GM23338 (cell line): ENCODE measurements around the gene MDM4. TPM values are rescaled to one million over a fixed set of nuclear protein-coding genes. Genes with fewer than 3 reads are reported as not detected.

Experiments
- ATAC-seq: fragments of 200-7000 bp; cut with Tn5 transposase; 3 replicates; pipeline ENCODE4 v1.9.1; 2020
- DNase-seq: peaks from one replicate; pipeline ENCODE4 v3.0.0-alpha.2; 2015; ENCODE audit warnings: low spot score
- H2AFZ ChIP-seq: fragments of 200-600 bp; sonication (generic); 2 replicates; pipeline ENCODE4 v1.8.0; 2016; ENCODE audit warnings: antibody characterized with exemption, mild to moderate bottlenecking, moderate library complexity
- H3F3A ChIP-seq: fragments of 200-600 bp; sonication (generic); replicated peaks from 2 replicates; pipeline ENCODE4 v1.8.0; 2017; ENCODE audit warnings: antibody characterized with exemption, mixed run types, low read depth
- H3K27ac ChIP-seq: fragments of 200-600 bp; sonication (generic); 2 replicates; pipeline ENCODE4 v1.6.1; 2016; ENCODE audit warnings: low read depth
- H3K27me3 ChIP-seq: fragments of 200-600 bp; sonication (generic); 2 replicates; pipeline ENCODE4 v1.8.0; 2016; ENCODE audit warnings: mild to moderate bottlenecking, mixed run types, moderate library complexity; ENCODE audit not compliant: insufficient read depth
- H3K36me3 ChIP-seq: fragments of 200-600 bp; sonication (generic); 2 replicates; pipeline ENCODE4 v1.8.0; 2016; ENCODE audit warnings: mild to moderate bottlenecking; ENCODE audit not compliant: insufficient read depth
- H3K4me1 ChIP-seq: fragments of 200-600 bp; sonication (generic); 2 replicates; pipeline ENCODE4 v1.8.0; 2016; ENCODE audit warnings: mild to moderate bottlenecking, moderate library complexity; ENCODE audit not compliant: insufficient read depth
- H3K4me2 ChIP-seq: fragments of 200-600 bp; sonication (generic); 2 replicates; pipeline ENCODE4 v1.7.1; 2017; ENCODE audit warnings: mixed run types
- H3K4me3 ChIP-seq: fragments of 200-600 bp; sonication (generic); 2 replicates; pipeline ENCODE4 v1.6.1; 2016; ENCODE audit warnings: mixed run types
- H3K79me2 ChIP-seq: fragments of 200-600 bp; sonication (generic); replicated peaks from 2 replicates; pipeline ENCODE4 v1.8.0; 2017; ENCODE audit warnings: mild to moderate bottlenecking; ENCODE audit not compliant: insufficient read depth
- H3K9me2 ChIP-seq: fragments of 200-600 bp; sonication (generic); 2 replicates; pipeline ENCODE4 v1.8.0; 2017; ENCODE audit not compliant: insufficient read depth
- H4K20me1 ChIP-seq: fragments of 200-600 bp; sonication (generic); replicated peaks from 2 replicates; pipeline ENCODE4 v1.8.0; 2017; ENCODE audit warnings: mild to moderate bottlenecking; ENCODE audit not compliant: insufficient read depth
- H3K27ac Mint-ChIP-seq: 2 replicates; pipeline ENCODE4 v1.8.0; 2020; ENCODE audit warnings: inconsistent platforms, mild to moderate bottlenecking, moderate library complexity, mixed read lengths
- H3K27me3 Mint-ChIP-seq: 3 replicates; pipeline ENCODE4 v1.8.0; 2022; ENCODE audit warnings: low read depth, mild to moderate bottlenecking, moderate library complexity, mixed read lengths, inconsistent platforms; ENCODE audit not compliant: insufficient read depth, poor library complexity
- H3K36me3 Mint-ChIP-seq: 3 replicates; pipeline ENCODE4 v1.8.0; 2021; ENCODE audit warnings: low read depth, mild to moderate bottlenecking, inconsistent platforms, moderate library complexity, mixed read lengths
- H3K4me1 Mint-ChIP-seq: 3 replicates; pipeline ENCODE4 v1.8.0; 2020; ENCODE audit warnings: mild to moderate bottlenecking, inconsistent platforms, mixed read lengths
- H3K4me3 Mint-ChIP-seq: 3 replicates; pipeline ENCODE4 v1.8.0; 2021; ENCODE audit warnings: moderate library complexity, mild to moderate bottlenecking, inconsistent platforms, mixed read lengths
- H3K9me3 Mint-ChIP-seq: 3 replicates; pipeline ENCODE4 v1.8.0; 2020; ENCODE audit warnings: moderate library complexity, mild to moderate bottlenecking, inconsistent platforms, mixed read lengths
- CREB1 ChIP-seq: fragments of 250-450 bp; sonication (Bioruptor Pico); IDR thresholded peaks from 2 replicates; pipeline ENCODE4 v1.5.0; 2020; ENCODE audit warnings: low read depth, mild to moderate bottlenecking, moderate library complexity
- EZH2 ChIP-seq: fragments of 200-600 bp; sonication (generic); IDR thresholded peaks from one replicate; pipeline ENCODE4 v1.8.0; 2017; ENCODE audit warnings: antibody characterized with exemption, mild to moderate bottlenecking, low read depth; ENCODE audit not compliant: unreplicated experiment
- EZH2phosphoT487 ChIP-seq: fragments of 200-600 bp; sonication (generic); IDR thresholded peaks from one replicate; pipeline ENCODE4 v1.8.1; 2018; ENCODE audit warnings: antibody characterized with exemption; ENCODE audit not compliant: unreplicated experiment
- JUNB ChIP-seq: IDR thresholded peaks from one replicate; pipeline ENCODE4 v1.6.1; 2016; ENCODE audit warnings: antibody characterized with exemption; ENCODE audit not compliant: unreplicated experiment
- NANOG ChIP-seq: IDR thresholded peaks from 2 replicates; pipeline ENCODE4 v1.6.1; 2016; ENCODE audit warnings: antibody characterized with exemption, borderline replicate concordance
- POLR2AphosphoS5 ChIP-seq: IDR thresholded peaks from 2 replicates; pipeline ENCODE4 v1.6.1; 2016; ENCODE audit warnings: antibody characterized with exemption, low read depth
- STAT1 ChIP-seq: IDR thresholded peaks from one replicate; pipeline ENCODE4 v1.6.1; 2016; ENCODE audit warnings: antibody characterized with exemption; ENCODE audit not compliant: unreplicated experiment
- ZNF114 ChIP-seq: fragments of 250-450 bp; sonication (Bioruptor Pico); IDR thresholded peaks from 2 replicates; pipeline ENCODE4 v1.5.0; 2020; ENCODE audit warnings: mild to moderate bottlenecking, moderate library complexity
- ZNF331 ChIP-seq: fragments of 250-450 bp; sonication (Bioruptor Pico); IDR thresholded peaks from 2 replicates; pipeline ENCODE4 v1.5.0; 2020; ENCODE audit warnings: low read depth, mild to moderate bottlenecking, moderate library complexity
- polyA plus RNA-seq: library from polyadenylated mRNA; unstranded; fragments of >200 nt; fragmentation: Nextera tagmentation; extraction: Ambion mirVana; gene quantifications from 2 replicates; pipeline ENCODE4 v1.2.1, GENCODE V29; 2016
- total RNA-seq: library from RNA; depleted of rRNA; stranded (reverse); fragments of >200 nt; shearing (Covaris generic); gene quantifications from 2 replicates; pipeline ENCODE4 v1.2.3, GENCODE V29; 2014
- TF ChIP-seq, protein P1 (sequence below): IDR thresholded peaks from 2 replicates; pipeline ENCODE4 v1.6.1; 2016; ENCODE audit warnings: antibody characterized with exemption
- TF ChIP-seq, protein P2 (sequence below), 2 experiments: fragments of 200-600 bp in 1 of 2; sonication (generic) in 1 of 2; conservative IDR thresholded peaks; 2 replicates each; pipeline versions ENCODE4 v1.5.1 to v1.6.1; 2016 to 2017; ENCODE audit warnings: antibody characterized with exemption in 2 of 2, low read depth in 2 of 2, mild to moderate bottlenecking in 2 of 2, moderate library complexity in 1 of 2
- TF ChIP-seq, protein P3 (sequence below): IDR thresholded peaks from one replicate; pipeline ENCODE4 v1.6.1; 2018; ENCODE audit warnings: antibody characterized with exemption; ENCODE audit not compliant: unreplicated experiment
- TF ChIP-seq, protein P4 (sequence below): fragments of 250-450 bp; sonication (Bioruptor Pico); IDR thresholded peaks from 2 replicates; pipeline ENCODE4 v1.5.0; 2020; ENCODE audit warnings: mild to moderate bottlenecking, moderate library complexity

Gene MDM4
- total and polyA plus RNA-seq, 2 experiments from 2014 or later = 24.8 to 56.1 TPM

DNA sequence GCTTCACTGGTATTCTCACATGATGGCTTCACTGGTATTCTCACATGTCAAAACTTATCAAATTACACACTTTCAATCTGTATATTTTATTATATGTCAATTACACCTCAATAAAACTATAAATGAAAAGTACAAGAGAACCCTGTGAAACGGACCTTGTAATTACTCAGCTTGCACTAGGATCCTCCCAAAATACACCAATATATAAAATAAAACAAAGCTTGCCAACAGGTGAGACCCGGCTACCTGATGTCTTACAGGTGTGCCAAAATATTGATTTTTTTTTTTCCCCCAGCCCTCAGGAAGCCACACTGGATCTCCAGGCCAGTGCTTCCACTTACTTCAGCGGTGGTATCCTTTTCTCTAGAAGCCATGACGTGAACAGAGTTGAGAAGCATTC lies 44.5 kb upstream of the MDM4 start:
- Histone ChIP-seq H2AFZ (no peak overlapping the region), H3K36me3 (no peaks in the 10 kb centered on the region), H3K79me2 (no peaks in the 10 kb centered on the region; the same call in 1 of the 2 replicates), H3K9me2 (no peaks in the 10 kb centered on the region; the same call in 1 of the 2 replicates), H3K4me3 (no peak overlapping the region), H3K4me2 (no peak overlapping the region), H4K20me1 (no peaks in the 10 kb centered on the region), H3K4me1 (peaks cover 10% of the 10 kb centered on the region; the same call in 1 of the 2 replicates), H3F3A (no peaks in the 10 kb centered on the region), H3K27me3 (no peaks in the 10 kb centered on the region), H3K27ac (no peak overlapping the region)
- Mint-ChIP-seq H3K9me3 (no peaks in the 10 kb centered on the region), H3K4me1 (peaks cover 32% of the 10 kb centered on the region), H3K36me3 (peaks cover 6% of the 10 kb centered on the region), H3K27me3 (peaks cover 2% of the 10 kb centered on the region), H3K4me3 (no peak overlapping the region), H3K27ac (no peak overlapping the region)
- DNase-seq (no peak), ATAC-seq (no peak)
- TF ChIP-seq POLR2AphosphoS5 (no peak), STAT1 (no peak), ZNF114 (CRISPR knock-in tag) (no peak), JUNB (no peak), CREB1 (CRISPR knock-in tag) (no peak), EZH2 (no peak), EZH2phosphoT487 (no peak), NANOG (no peak), ZNF331 (CRISPR knock-in tag) (no peak)
- TF ChIP-seq, protein P1, sequence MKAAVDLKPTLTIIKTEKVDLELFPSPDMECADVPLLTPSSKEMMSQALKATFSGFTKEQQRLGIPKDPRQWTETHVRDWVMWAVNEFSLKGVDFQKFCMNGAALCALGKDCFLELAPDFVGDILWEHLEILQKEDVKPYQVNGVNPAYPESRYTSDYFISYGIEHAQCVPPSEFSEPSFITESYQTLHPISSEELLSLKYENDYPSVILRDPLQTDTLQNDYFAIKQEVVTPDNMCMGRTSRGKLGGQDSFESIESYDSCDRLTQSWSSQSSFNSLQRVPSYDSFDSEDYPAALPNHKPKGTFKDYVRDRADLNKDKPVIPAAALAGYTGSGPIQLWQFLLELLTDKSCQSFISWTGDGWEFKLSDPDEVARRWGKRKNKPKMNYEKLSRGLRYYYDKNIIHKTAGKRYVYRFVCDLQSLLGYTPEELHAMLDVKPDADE = no peak
- TF ChIP-seq, protein P2, sequence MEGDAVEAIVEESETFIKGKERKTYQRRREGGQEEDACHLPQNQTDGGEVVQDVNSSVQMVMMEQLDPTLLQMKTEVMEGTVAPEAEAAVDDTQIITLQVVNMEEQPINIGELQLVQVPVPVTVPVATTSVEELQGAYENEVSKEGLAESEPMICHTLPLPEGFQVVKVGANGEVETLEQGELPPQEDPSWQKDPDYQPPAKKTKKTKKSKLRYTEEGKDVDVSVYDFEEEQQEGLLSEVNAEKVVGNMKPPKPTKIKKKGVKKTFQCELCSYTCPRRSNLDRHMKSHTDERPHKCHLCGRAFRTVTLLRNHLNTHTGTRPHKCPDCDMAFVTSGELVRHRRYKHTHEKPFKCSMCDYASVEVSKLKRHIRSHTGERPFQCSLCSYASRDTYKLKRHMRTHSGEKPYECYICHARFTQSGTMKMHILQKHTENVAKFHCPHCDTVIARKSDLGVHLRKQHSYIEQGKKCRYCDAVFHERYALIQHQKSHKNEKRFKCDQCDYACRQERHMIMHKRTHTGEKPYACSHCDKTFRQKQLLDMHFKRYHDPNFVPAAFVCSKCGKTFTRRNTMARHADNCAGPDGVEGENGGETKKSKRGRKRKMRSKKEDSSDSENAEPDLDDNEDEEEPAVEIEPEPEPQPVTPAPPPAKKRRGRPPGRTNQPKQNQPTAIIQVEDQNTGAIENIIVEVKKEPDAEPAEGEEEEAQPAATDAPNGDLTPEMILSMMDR (conservative IDR thresholded peaks at IDR 0.05; ENCODE audit: low read depth in 2 of 2) = no peak
- TF ChIP-seq, protein P3, sequence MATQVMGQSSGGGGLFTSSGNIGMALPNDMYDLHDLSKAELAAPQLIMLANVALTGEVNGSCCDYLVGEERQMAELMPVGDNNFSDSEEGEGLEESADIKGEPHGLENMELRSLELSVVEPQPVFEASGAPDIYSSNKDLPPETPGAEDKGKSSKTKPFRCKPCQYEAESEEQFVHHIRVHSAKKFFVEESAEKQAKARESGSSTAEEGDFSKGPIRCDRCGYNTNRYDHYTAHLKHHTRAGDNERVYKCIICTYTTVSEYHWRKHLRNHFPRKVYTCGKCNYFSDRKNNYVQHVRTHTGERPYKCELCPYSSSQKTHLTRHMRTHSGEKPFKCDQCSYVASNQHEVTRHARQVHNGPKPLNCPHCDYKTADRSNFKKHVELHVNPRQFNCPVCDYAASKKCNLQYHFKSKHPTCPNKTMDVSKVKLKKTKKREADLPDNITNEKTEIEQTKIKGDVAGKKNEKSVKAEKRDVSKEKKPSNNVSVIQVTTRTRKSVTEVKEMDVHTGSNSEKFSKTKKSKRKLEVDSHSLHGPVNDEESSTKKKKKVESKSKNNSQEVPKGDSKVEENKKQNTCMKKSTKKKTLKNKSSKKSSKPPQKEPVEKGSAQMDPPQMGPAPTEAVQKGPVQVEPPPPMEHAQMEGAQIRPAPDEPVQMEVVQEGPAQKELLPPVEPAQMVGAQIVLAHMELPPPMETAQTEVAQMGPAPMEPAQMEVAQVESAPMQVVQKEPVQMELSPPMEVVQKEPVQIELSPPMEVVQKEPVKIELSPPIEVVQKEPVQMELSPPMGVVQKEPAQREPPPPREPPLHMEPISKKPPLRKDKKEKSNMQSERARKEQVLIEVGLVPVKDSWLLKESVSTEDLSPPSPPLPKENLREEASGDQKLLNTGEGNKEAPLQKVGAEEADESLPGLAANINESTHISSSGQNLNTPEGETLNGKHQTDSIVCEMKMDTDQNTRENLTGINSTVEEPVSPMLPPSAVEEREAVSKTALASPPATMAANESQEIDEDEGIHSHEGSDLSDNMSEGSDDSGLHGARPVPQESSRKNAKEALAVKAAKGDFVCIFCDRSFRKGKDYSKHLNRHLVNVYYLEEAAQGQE = no peak
- TF ChIP-seq, protein P4, sequence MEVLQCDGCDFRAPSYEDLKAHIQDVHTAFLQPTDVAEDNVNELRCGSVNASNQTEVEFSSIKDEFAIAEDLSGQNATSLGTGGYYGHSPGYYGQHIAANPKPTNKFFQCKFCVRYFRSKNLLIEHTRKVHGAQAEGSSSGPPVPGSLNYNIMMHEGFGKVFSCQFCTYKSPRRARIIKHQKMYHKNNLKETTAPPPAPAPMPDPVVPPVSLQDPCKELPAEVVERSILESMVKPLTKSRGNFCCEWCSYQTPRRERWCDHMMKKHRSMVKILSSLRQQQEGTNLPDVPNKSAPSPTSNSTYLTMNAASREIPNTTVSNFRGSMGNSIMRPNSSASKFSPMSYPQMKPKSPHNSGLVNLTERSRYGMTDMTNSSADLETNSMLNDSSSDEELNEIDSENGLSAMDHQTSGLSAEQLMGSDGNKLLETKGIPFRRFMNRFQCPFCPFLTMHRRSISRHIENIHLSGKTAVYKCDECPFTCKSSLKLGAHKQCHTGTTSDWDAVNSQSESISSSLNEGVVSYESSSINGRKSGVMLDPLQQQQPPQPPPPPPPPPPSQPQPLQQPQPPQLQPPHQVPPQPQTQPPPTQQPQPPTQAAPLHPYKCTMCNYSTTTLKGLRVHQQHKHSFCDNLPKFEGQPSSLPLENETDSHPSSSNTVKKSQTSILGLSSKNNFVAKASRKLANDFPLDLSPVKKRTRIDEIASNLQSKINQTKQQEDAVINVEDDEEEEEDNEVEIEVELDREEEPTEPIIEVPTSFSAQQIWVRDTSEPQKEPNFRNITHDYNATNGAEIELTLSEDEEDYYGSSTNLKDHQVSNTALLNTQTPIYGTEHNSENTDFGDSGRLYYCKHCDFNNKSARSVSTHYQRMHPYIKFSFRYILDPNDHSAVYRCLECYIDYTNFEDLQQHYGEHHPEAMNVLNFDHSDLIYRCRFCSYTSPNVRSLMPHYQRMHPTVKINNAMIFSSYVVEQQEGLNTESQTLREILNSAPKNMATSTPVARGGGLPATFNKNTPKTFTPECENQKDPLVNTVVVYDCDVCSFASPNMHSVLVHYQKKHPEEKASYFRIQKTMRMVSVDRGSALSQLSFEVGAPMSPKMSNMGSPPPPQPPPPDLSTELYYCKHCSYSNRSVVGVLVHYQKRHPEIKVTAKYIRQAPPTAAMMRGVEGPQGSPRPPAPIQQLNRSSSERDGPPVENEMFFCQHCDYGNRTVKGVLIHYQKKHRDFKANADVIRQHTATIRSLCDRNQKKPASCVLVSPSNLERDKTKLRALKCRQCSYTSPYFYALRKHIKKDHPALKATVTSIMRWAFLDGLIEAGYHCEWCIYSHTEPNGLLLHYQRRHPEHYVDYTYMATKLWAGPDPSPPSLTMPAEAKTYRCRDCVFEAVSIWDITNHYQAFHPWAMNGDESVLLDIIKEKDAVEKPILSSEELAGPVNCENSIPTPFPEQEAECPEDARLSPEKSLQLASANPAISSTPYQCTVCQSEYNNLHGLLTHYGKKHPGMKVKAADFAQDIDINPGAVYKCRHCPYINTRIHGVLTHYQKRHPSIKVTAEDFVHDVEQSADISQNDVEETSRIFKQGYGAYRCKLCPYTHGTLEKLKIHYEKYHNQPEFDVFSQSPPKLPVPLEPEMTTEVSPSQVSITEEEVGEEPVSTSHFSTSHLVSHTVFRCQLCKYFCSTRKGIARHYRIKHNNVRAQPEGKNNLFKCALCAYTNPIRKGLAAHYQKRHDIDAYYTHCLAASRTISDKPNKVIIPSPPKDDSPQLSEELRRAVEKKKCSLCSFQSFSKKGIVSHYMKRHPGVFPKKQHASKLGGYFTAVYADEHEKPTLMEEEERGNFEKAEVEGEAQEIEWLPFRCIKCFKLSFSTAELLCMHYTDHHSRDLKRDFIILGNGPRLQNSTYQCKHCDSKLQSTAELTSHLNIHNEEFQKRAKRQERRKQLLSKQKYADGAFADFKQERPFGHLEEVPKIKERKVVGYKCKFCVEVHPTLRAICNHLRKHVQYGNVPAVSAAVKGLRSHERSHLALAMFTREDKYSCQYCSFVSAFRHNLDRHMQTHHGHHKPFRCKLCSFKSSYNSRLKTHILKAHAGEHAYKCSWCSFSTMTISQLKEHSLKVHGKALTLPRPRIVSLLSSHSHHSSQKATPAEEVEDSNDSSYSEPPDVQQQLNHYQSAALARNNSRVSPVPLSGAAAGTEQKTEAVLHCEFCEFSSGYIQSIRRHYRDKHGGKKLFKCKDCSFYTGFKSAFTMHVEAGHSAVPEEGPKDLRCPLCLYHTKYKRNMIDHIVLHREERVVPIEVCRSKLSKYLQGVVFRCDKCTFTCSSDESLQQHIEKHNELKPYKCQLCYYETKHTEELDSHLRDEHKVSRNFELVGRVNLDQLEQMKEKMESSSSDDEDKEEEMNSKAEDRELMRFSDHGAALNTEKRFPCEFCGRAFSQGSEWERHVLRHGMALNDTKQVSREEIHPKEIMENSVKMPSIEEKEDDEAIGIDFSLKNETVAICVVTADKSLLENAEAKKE = no peak
